Stimulated activated CD8-positive, alpha-beta memory T cell treated with anti-CD3 and anti-CD28 coated beads, Interleukin-15, amount 100 ng/mL, for 48 hours (primary cell): ENCODE data around the gene GOLGA1.
"Not testable (repeated sequence)": the region's sequence is repeated elsewhere in the genome, so short reads cannot be mapped to it uniquely, and the experiment has no call there.

Experiments
- DNase-seq, 2 donors: peaks; one replicate each; pipeline ENCODE4 v3.0.0-alpha.2; 2020; ENCODE audit warnings: low read depth in 2 of 2

Gene GOLGA1

DNA sequence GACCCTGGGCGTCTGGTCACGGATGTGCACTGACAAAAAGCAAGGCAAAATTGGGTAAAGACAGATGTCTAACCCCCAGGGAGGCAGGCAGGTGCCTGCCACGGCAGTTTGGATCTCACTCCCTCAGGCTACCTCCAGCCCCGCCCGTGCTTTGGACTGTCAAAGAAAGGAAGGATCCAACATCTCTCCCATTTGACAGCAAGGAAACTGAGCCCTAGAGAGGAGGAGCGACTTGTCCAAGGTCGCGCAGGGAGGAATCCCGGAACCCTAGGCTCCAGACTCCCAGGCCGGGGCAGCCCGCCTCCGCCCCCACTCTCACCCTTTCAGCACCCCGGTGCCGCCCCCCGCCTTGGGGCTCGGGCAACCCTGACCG is 376 bp downstream of the GOLGA1 start:
- peak in 1 of 2 donors; percentile 3 for DNase-seq

DNA sequence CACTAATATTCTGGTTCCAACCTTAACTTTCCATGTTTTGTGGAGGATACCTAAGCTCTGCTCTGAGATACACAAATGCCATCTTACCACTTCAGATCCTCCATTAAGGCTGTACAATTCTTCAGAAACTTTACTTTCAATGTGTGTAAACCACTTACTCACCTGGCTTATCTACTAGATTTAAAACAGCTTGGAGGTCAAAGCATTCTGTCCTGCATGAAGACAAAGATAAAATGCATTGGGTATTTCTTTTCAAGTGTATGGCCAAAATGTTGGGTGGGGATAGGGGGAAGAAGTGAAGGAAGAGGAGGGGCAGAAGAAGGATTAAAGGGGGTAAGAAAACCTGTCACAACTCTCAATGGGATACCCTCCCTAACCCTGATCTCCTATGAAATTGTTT is 939 bp downstream of the GOLGA1 start:
- no peak for DNase-seq

DNA sequence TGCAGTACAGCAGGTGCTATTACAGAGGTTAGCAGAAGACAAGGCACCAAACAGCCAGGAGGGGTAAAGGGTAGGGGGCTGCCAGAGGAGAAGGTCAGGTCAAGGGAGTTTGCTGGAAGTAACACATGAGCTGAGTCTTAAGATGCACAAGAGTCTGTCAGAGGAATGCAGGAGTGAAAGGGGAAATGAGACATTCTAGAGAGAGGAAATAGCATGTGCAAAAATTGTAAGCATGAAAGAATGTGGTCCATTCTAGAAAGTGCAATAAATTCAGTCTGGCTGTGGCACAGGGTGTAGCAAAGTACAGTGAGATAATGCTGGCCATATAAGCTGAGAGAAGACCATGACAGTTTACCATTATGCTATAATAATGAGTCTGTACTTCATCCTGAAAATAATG is 6.6 kb downstream of the GOLGA1 start:
- DNase-seq = no peak

DNA sequence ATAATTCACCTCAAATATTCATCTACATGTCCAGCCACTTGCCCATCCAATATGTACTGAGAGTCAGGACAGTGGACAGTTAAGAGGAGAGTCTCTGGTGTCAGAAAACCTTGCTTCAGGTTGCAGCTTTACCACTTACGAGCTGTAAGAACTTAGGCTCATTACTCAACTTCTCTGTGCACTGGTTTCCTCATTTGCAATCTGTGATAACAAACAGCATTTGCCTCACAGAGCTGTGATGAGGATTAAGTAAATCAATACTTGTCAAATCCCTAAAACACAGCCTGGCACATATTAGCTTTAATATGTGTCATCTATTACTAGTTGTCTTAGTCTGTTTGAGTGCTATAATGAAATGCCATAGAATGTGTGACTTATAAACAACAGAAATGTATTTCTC is 8.6 kb downstream of the GOLGA1 start:
- DNase-seq = no peak

DNA sequence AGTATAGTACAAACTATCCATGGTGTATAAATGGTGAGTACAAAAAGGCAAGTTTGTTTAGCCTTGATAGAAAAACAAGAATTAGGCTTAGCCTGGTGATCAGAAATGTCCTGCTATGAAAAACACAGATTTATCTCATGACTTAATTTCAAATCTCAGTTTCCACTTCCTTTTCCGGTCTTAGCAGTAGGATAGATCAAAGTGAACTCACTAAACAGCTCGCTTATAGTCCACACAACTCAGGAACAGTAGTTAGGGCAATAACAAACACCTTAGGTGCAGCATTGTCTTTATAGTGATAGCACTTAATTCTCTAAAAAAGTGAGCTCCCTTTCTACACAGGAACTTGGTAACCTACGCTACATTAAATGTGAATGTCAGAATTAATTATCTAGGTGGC is 11.4 kb downstream of the GOLGA1 start:
- no peak for DNase-seq

DNA sequence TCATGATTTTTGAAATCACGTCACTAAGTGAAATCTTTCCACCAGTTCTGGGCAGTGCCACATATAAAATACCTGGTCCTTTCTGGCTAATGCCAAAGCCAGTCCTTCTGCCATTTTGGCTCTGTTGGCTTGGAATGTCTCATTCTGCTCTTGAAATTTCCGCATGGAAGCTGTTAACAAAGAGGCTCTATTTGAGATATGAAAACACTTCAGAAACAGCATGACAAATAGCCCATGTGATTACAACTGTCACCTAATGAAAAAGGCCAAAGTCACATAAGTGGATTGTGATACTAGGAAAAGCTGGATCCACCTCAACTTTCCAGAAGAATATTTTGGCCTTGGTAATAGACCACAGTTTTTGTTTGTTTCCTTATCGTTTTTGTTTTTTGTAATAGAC is 12.8 kb downstream of the GOLGA1 start:
- no peak for DNase-seq

DNA sequence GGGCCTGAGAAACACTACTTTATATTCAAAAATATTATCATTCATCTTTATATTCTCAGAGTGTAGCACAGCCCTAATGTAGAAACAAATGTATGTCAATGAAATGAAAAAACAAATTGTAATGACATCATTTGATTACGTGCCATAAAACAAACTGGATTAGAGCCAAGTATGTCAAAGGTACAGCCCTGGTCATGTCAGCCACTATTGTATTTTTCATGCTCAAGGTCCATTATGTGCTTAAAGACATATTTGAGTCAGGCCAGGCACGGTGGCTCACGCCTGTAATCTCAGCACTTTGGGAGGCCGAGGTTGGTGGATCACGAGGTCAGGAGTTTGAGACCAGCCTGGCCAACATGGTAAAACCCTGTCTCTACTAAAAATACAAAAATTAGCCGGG is 20.5 kb downstream of the GOLGA1 start:
- DNase-seq = not testable (repeated sequence)

DNA sequence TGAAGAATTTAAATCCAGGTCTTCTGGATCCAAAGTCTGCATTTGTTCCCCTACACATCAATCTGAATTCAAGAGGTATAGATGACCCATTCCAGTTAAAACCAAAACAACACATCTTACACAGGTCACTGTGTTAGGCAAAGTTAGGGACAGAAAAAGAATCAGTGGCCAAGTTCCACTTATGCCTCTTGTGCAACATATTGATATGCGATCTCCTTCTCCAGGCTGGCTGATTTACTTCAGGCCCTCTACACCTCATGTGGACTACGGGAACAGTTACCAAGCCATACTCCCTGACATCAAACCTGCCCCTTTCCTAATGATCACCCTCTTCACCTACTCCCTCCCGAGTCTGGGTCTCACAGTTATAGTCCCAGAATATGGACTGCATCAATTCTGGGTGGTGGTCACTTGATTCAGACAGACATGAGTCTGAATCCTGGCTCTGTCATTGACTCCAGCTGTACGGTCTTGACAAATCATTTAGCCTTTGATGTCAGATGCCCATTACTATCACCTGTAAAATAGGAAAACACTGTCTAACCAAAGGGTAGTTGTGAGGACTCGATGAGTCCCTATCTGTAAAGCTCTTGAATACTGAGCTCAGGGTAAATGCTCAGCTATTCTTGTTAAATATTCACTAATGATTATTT is 26.0 kb downstream of the GOLGA1 start:
- DNase-seq = no peak

DNA sequence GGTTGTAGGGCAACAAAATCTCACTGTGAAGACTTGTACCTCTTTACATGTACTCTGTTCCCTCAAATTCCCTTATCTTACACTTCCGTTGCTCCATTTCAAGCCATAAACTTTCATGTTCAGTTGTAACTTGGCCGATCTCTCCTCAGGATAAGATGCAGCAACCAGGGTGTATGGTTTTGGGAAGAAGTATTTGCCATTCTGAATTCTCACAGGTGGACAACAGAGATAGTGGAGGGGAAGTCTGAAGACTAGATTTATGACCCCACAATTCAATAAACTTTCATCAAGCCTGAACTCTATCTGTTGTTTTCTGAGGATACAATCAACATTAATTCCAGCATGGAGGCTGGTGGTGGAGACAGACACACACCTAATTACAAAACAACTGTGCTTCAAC is 27.5 kb downstream of the GOLGA1 start:
- no peak for DNase-seq

DNA sequence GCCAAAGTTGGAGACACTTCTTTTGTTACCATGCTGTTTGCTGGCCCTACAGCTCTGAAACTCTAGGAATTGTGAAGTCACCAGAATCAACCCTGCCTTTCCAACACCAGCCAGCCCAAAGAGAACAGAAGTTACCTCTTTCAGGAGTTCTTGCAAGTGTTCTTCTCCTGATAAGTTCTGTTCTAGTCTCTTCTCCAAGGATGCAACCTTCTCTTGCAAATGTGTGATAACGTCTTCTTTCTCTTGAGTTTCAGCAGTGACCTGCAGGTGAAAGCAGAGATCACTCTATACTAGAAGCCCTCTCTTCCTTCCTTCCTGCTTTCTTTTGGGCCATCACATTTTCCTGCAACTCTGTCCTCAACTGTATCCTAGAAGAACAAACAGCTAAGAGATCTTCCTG is 29.1 kb downstream of the GOLGA1 start:
- no peak for DNase-seq

DNA sequence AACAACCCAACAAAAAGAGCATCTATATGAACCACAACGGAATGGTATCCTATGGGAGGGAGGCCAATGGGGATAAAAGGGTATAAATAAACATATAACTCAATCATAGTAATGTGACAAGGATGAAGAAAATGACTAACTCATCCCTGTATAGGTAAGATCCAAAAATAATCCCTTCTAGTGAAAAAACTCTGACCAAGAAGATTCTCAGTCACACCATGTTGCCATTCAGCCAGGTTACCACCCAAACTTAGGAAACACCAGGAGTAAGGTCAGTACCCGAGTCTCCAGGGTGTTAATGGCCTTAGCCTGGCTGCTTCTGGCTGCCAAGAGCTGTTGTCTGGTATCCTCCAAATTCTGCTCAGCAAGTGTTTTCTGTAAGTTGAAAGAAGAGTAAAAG is 32.8 kb downstream of the GOLGA1 start:
- no peak for DNase-seq

DNA sequence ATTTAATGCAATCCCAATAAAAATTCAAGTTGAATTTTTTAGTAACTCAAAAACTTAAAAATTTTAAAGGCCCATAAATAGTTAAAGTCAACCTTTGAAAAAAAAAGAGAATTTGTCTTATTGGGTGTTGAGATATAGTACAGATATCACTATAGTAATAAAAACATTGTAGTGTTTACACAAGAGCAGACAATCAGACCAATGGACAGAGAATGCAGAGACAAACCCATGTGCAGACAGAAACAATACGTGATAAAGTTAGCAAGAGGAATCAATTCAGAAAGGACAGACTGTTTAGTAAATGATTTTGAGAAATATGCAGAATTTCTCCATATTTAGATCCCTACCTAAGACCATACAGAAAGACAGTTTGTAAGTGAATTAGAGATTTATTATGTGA is 33.9 kb downstream of the GOLGA1 start:
- no peak for DNase-seq

DNA sequence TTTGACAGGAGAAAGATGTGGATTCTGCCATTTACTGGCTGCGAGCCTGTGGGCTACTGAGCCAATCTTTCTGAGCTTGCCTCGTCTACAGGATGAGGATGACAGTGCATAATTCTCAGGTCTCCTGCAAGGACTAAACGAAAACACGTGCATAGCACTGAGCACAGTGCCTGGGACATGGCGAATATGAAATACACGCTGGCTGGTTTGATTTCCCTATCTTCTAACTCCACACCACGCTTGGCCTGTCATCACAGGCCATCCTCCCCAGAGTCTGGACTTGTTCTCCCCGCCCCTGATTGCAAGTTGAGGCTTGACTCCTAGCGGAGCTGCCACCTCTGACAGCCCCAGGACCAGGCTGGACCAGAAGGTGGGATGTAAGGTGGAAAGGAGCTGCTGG is 41.0 kb downstream of the GOLGA1 start:
- DNase-seq = no peak

DNA sequence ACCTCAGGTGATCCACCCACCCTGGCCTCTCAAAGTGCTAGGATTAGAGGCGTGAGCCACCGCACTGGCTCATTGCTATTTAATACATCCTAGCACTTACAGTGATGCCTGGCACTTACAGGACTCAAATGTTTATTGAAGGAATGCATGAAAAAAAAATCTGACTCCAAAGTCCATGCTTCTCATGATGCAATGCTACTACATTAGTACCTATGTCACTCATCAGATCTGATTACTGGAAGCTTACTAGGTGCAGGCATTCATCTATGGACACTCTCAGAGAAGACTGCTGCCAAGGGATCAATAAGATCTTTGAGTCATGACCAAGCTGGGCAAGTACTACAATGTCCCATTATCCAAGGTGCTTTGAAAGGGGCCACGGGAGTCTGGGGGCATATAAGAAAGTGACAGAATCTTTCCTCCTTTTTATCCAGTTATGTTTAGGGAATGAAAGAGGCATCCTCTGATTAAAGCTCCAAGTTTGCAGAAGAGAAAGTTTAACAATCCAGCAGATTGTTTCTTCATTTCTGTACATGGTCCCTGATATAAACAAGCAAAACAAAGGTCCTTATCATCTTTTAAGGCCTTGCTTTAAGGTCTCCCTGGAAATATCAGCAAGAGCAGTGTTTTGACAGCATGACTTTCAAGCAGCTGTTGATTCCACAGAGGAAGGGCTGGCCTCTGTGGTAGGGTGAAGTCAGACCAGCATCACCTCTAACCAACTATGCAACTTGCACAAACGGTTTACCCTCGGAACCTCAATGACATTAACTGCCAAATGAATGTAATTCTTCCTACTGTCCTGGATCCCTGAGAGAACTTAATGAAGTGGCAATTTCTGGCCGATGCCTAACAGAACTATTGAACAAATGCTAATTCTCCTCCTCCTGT is 43.1 kb downstream of the GOLGA1 start:
- DNase-seq = no peak

DNA sequence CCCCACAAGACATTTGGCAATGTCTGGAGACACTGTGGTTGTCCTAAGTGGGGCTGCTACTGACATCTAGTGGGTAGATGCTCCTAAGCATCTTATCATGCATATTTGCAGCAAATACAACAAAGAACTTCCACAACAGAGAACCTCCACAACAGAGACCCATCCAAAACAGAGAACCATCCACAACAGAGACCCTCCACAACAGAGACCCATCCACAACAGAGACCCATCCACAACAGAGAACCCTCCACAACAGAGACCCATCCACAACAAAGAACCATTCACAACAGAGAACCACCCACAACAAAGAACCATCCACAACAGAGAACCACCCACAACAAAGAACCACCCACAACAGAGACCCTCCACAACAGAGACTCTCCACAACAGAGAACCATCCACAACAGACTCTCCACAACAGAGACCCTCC is 46.1 kb downstream of the GOLGA1 start:
- DNase-seq = no peak

DNA sequence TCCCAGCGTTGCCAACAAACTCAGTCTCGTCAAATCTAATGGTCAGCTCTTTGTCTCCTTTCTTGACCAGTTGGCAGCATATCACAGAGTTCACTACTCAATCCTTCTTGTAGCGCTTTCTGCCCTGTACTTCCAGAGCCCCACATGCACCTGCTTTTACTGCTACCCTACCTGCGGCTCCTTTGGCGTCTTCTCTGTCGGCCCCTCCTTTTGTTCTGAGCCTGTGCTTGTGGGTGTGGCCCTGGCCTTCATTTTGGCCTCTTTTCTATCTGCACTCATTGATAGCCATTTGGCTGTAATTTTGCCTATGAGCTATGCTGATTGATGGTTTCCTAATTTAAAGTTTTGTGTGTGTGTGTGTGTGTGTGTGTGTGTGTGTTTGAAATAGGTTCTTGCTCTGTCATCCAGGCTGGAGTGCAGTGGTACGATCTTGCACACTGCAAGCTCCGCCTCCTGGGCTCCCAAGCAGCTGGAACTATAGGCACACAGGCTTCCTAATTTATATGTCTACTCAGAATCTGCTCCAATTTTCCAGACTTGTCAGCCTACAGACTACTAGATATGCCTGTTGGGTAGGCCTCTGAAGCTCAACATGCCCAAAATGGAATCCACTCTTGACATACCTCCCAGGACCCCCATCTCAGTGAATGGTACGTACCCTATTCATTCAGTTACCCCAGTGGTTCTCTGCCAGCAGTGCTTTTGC is 46.7 kb downstream of the GOLGA1 start:
- no peak for DNase-seq

DNA sequence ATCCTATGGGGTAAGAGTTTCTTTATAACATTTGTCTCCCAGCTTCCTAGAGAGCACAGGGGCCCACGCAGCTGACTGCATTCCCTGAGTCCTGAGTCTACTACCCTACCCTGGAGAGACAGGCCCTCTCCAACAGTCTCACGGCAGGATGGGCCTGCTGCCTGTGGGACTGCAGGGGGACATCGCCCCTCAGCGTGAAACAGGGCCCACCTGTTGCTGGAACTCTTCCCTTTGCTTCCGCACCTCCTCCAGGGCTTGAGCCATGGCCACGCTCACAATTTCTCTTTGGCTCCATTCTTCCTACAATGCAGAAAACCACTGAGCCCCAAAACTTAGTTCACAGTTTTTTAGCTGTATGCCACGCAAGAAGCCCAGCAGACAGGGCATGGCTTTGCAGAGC is 50.7 kb downstream of the GOLGA1 start:
- DNase-seq = no peak

DNA sequence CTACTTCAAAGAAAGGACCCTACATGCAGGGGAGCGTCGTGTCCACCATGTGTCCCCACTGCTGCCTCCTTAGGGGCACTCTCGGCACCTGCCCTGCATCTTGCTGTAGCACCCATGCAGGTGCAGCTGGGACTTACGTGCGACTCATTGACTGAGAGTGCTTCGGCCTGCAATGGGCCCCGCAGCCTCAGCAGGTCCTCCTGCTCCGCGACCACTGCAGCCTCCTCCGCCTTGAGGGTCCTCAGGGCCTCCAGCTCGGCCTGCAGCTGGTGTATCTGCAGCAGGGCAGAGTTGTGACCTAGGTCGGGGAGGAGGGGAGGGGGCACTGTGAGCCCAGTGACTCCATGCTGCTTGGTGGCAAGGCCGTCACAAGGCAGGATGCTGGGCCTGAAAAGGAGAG is 51.9 kb downstream of the GOLGA1 start:
- no peak for DNase-seq

DNA sequence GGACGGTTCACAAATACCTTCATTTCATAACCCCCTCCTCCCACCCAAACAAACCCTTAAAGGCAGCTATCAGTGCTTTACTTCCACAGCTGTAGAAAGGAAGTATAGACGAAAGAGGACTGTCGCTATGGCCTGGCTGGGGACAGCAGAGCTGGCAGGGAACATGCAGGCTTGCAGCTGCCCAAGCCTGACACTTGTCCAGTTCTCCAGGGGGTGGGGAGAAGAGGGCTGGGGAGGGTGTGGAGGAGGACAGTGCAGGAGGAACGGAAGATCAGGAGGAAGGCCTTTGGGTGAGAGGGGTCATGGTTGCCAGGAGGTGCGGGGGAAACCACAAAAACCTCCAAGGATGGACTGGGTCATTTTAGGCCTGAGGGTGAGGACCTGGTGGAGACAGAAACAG is 53.1 kb downstream of the GOLGA1 start:
- no peak for DNase-seq

DNA sequence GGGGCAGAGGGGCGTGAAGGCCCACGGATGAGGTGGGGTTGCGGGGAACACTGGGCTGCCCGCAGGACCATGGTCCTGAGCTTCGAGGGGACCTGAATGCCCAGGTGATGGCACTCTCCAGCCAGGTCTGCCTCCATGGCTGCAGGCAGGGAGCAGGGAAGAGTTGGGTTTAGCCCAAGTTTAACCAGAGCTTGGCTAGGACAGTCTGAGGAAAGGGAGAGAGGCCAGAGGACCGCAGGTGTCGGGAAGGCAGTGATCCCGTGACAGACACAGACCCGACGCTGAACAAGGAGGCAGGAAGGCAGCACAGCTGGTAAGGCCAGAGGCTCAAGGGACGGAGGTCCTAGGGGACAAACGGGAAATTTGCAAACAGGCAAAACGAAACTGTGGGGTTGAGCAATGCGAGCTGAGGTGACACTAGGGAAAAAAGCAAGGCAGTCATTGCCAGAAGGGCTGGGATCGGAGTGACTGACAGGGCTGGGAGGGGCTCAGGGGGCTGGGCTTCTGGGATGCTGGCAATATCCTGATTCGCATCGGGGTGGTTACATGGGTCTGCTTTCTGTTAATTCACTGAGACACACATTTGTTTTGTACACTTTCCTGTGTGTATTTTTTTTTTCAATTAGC is 53.9 kb downstream of the GOLGA1 start:
- no peak for DNase-seq

DNA sequence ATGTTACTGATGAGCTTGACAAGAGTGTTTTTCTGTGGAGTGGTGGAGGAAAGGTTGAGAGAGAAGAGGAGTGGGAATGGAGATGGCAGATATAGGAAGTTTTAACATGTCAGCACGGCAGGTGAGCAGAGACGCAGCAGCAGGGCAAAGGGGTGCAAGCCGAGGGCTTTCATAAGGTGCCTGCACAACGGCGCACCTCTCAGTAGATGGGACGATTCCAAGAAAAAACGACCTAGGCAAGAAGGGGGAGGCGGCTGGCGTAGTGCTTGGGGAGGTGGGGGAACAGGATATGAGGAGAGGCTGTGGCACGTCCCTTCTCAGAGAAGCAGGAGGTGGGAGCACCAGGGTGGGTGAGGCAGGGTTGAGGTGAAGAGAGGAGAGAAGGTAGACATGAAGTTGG is 54.4 kb downstream of the GOLGA1 start:
- no peak for DNase-seq

DNA sequence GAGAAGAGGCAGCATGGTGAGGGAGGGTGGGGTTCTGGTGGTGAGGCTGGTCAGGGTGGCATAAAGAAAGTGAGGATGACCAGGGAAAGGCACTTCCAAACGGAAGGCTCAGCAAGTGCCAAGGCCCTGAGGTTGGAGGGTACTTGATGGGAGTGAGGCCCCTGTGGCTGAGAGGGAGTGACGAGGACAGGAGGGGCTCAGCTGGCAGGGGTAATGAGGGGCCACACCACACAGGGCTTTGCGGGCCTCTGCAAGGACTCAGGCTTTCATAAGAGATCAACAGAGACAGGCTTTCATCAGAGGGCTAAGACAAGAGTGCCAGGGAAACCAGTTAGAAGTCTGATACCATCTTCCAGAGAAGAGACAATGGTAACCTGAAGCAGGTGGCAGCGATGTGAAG is 55.3 kb downstream of the GOLGA1 start:
- no peak for DNase-seq
